Calu3 (cell line): Measurements from ENCODE around the gene CDIPT. TPM values are rescaled to one million over a fixed set of nuclear protein-coding genes. Genes with fewer than 3 reads are reported as not detected.
"Not testable (repeated sequence)": the region's sequence is repeated elsewhere in the genome, so short reads cannot be mapped to it uniquely, and the experiment has no call there.

Experiments used
- BruUV-seq: library from RNA; stranded (reverse); fragments of 400-500 nt; replicated peaks from 2 replicates; lab custom pipeline; 2021; lab: Mats Ljungman, UMichigan
- CTCF ChIA-PET: fragments of 300-600 bp; sonication (Branson Sonifier 250); formaldehyde crosslinking; loops from one replicate; lab custom pipeline; 2022; ENCODE audit warnings: antibody characterized with exemption; lab: Charles Lee
- DNase-seq: peaks from one replicate; pipeline ENCODE4 v3.0.0; 2022
- H3K27ac Mint-ChIP-seq: one replicate; pipeline ENCODE4 v1.8.0; 2022; ENCODE audit warnings: mixed read lengths; ENCODE audit not compliant: unreplicated experiment
- H3K27me3 Mint-ChIP-seq: one replicate; pipeline ENCODE4 v1.8.0; 2022; ENCODE audit warnings: mixed read lengths; ENCODE audit not compliant: unreplicated experiment
- H3K36me3 Mint-ChIP-seq: one replicate; pipeline ENCODE4 v1.8.0; 2022; ENCODE audit warnings: mild to moderate bottlenecking, moderate library complexity, mixed read lengths; ENCODE audit not compliant: insufficient read depth, unreplicated experiment
- H3K4me1 Mint-ChIP-seq: one replicate; pipeline ENCODE4 v1.8.0; 2022; ENCODE audit warnings: mild to moderate bottlenecking, low read depth, mixed read lengths; ENCODE audit not compliant: unreplicated experiment
- H3K4me3 Mint-ChIP-seq: one replicate; pipeline ENCODE4 v1.8.0; 2022; ENCODE audit warnings: mild to moderate bottlenecking, low read depth, moderate library complexity, mixed read lengths; ENCODE audit not compliant: unreplicated experiment
- H3K9me3 Mint-ChIP-seq: one replicate; pipeline ENCODE4 v1.8.0; 2022; ENCODE audit warnings: low read depth, mixed read lengths; ENCODE audit not compliant: unreplicated experiment
- CTCF ChIP-seq: fragments of 200-600 bp; IDR thresholded peaks from one replicate; pipeline ENCODE4 v1.8.0; 2022; ENCODE audit warnings: antibody characterized with exemption; ENCODE audit not compliant: unreplicated experiment
- intact Hi-C: fragments of 100-400 bp; cut with micrococcal nuclease; formaldehyde crosslinking; loops from one replicate; pipeline ENCODE4 v1.10.0; 2022; ENCODE audit not compliant: unreplicated experiment
- total RNA-seq: library from RNA; stranded (reverse); gene quantifications from 2 replicates; pipeline ENCODE4 v1.2.3, GENCODE V29; 2022

The CDIPT gene
- total RNA-seq, 1 experiment from 2014 or later: 62.7 TPM

GRCh38 chr16:29894352-29894751 is 31.3 kb upstream of the CDIPT start:
- Mint-ChIP-seq H3K9me3 (no peaks in the 10 kb centered on the region), H3K27me3 (no peaks in the 10 kb centered on the region), H3K27ac (no peak overlapping the region), H3K4me3 (no peak overlapping the region), H3K36me3 (peaks cover 6% of the 10 kb centered on the region), H3K4me1 (peaks cover 9% of the 10 kb centered on the region)
- CTCF ChIA-PET: interaction anchor here (0.6 kb wide), 2 partner anchors 31 to 47 kb away, joined by 3 read pairs; partner anchors contain the start of gene CDIPT
- no peak for TF ChIP-seq CTCF
- DNase-seq: no peak
- intact Hi-C loops: no loop called here
- BruUV-seq: no TSS peak

- H3K27ac Mint-ChIP-seq: no peak overlapping the region
- H3K27me3 Mint-ChIP-seq: no peaks in the 10 kb centered on the region
- BruUV-seq: no TSS peak
- H3K9me3 Mint-ChIP-seq: no peaks in the 10 kb centered on the region
- peaks cover 7% of the 10 kb centered on the region for H3K36me3 Mint-ChIP-seq
- no peak for DNase-seq
- H3K4me3 Mint-ChIP-seq: no peak overlapping the region
- no peak for TF ChIP-seq CTCF
- H3K4me1 Mint-ChIP-seq: peaks cover 4% of the 10 kb centered on the region
- CTCF ChIA-PET: no interaction called here
- intact Hi-C loops: no loop called here
These were observed 30.5 kb upstream of the CDIPT start for GRCh38 chr16:29893553-29893952.

GRCh38 chr16:29892458-29892813 is 29.4 kb upstream of the CDIPT start:
- H3K9me3 Mint-ChIP-seq: no peaks in the 10 kb centered on the region
- intact Hi-C loops: no loop called here
- H3K27me3 Mint-ChIP-seq: no peaks in the 10 kb centered on the region
- no peak overlapping the region for H3K27ac Mint-ChIP-seq
- no TSS peak for BruUV-seq
- CTCF ChIA-PET: no interaction called here
- TF ChIP-seq CTCF: no peak
- H3K4me1 Mint-ChIP-seq: no peaks in the 10 kb centered on the region
- no peak overlapping the region for H3K4me3 Mint-ChIP-seq
- peaks cover 8% of the 10 kb centered on the region for H3K36me3 Mint-ChIP-seq
- DNase-seq: no peak

GRCh38 chr16:29891525-29892457 is 28.8 kb upstream of the CDIPT start:
- H3K27ac Mint-ChIP-seq: no peak overlapping the region
- H3K27me3 Mint-ChIP-seq: no peaks in the 10 kb centered on the region
- no peak for TF ChIP-seq CTCF
- no peaks in the 10 kb centered on the region for H3K4me1 Mint-ChIP-seq
- no peak overlapping the region for H3K4me3 Mint-ChIP-seq
- CTCF ChIA-PET: interaction anchor here (0.6 kb wide), 1 partner anchor 17 kb away, joined by 4 read pairs; no protein-coding TSS in a partner anchor
- no peaks in the 10 kb centered on the region for H3K9me3 Mint-ChIP-seq
- H3K36me3 Mint-ChIP-seq: peaks cover 8% of the 10 kb centered on the region
- no TSS peak for BruUV-seq
- no peak for DNase-seq
- intact Hi-C loops: no loop called here

GRCh38 chr16:29889372-29889771 is 26.3 kb upstream of the CDIPT start:
- BruUV-seq, H3K4me3 Mint-ChIP-seq, H3K9me3 Mint-ChIP-seq, DNase-seq, intact Hi-C loops, H3K27ac Mint-ChIP-seq, H3K4me1 Mint-ChIP-seq, H3K27me3 Mint-ChIP-seq: not testable (repeated sequence)
- CTCF ChIA-PET: interaction anchor here (0.6 to 1.3 kb wide), 2 partner anchors 55 to 518 kb away, joined by 3 read pairs; no protein-coding TSS in a partner anchor
- H3K36me3 Mint-ChIP-seq: peaks cover 13% of the 10 kb centered on the region
